ENCODE results near the gene MALRD1. TPM values are rescaled to one million over a fixed set of nuclear protein-coding genes. Genes with fewer than 3 reads are reported as not detected.

The MALRD1 gene
- total and polyA plus RNA-seq, 4 donors: 0.17 to 17.9 (median 4.1) TPM

GRCh38 chr10:19058046-19058445, 9.4 kb downstream of the MALRD1 start:
- no peak overlapping the region for H3K9ac ChIP-seq (ENCODE audit: insufficient read depth in 1 of 2, low read length in 2 of 2)
- no peak for TF ChIP-seq CTCF (IDR thresholded peaks at IDR 0.05; ENCODE audit: control extremely low read depth, extremely low read depth)
- peaks cover 0 to 2% (median 0%) of the 10 kb centered on the region in 4 donors for H3K9me3 ChIP-seq (ENCODE audit: control insufficient read depth in 4 of 4, insufficient read depth in 3 of 4, low read length in 3 of 4)
- no peak for ATAC-seq (ENCODE audit: insufficient read depth, low FRiP score)
- H3K36me3 ChIP-seq (ENCODE audit: control insufficient read depth in 4 of 4, insufficient read depth in 4 of 4, low read length in 4 of 4): no peaks in the 10 kb centered on the region
- no peak for DNase-seq
- WGBS, 2 donors: 59 to 76% methylated on average over 4 of the region's 4 CpGs
- H3K4me3 ChIP-seq: no peak overlapping the region
- H3K27ac ChIP-seq (ENCODE audit: low read depth in 1 of 2, low read length in 1 of 2): no peak overlapping the region
- H3K27me3 ChIP-seq (ENCODE audit: control insufficient read depth in 3 of 3, insufficient read depth in 3 of 3, low read length in 2 of 3): no peaks in the 10 kb centered on the region
- no peaks in the 10 kb centered on the region for H3K4me1 ChIP-seq (ENCODE audit: control insufficient read depth in 5 of 5, insufficient read depth in 5 of 5, low read length in 5 of 5)

GRCh38 chr10:19063986-19064385, 15.4 kb downstream of the MALRD1 start:
- Histone ChIP-seq H3K9me3 (ENCODE audit: control insufficient read depth in 4 of 4, insufficient read depth in 3 of 4, low read length in 3 of 4) (peaks cover 0 to 2% (median 0%) of the 10 kb centered on the region in 4 donors), H3K36me3 (ENCODE audit: control insufficient read depth in 4 of 4, insufficient read depth in 4 of 4, low read length in 4 of 4) (no peaks in the 10 kb centered on the region), H3K4me1 (ENCODE audit: control insufficient read depth in 5 of 5, insufficient read depth in 5 of 5, low read length in 5 of 5) (no peaks in the 10 kb centered on the region), H3K27ac (ENCODE audit: low read depth in 1 of 2, low read length in 1 of 2) (no peak overlapping the region), H3K27me3 (ENCODE audit: control insufficient read depth in 3 of 3, insufficient read depth in 3 of 3, low read length in 2 of 3) (no peaks in the 10 kb centered on the region), H3K9ac (ENCODE audit: insufficient read depth in 1 of 2, low read length in 2 of 2) (no peak overlapping the region), H3K4me3 (no peak overlapping the region)
- no peak for ATAC-seq (ENCODE audit: insufficient read depth, low FRiP score)
- no peak for TF ChIP-seq CTCF (IDR thresholded peaks at IDR 0.05; ENCODE audit: control extremely low read depth, extremely low read depth)
- 85 to 89% methylated on average over 6 of the region's 6 CpGs for WGBS, 2 donors
- no peak for DNase-seq

- ATAC-seq (ENCODE audit: insufficient read depth, low FRiP score): no peak
- H3K4me3 ChIP-seq: no peak overlapping the region
- no peaks in the 10 kb centered on the region for H3K9me3 ChIP-seq (ENCODE audit: control insufficient read depth in 4 of 4, insufficient read depth in 3 of 4, low read length in 3 of 4)
- no peaks in the 10 kb centered on the region for H3K36me3 ChIP-seq (ENCODE audit: control insufficient read depth in 4 of 4, insufficient read depth in 4 of 4, low read length in 4 of 4)
- peak; percentile 52 to 88 (median 80) for DNase-seq
- TF ChIP-seq CTCF (IDR thresholded peaks at IDR 0.05; ENCODE audit: control extremely low read depth, extremely low read depth): no peak
- no peaks in the 10 kb centered on the region for H3K27me3 ChIP-seq (ENCODE audit: control insufficient read depth in 3 of 3, insufficient read depth in 3 of 3, low read length in 2 of 3)
- 72 to 82% methylated on average over 7 of the region's 7 CpGs for WGBS, 2 donors
- no peak overlapping the region for H3K9ac ChIP-seq (ENCODE audit: insufficient read depth in 1 of 2, low read length in 2 of 2)
- H3K4me1 ChIP-seq (ENCODE audit: control insufficient read depth in 5 of 5, insufficient read depth in 5 of 5, low read length in 5 of 5): peaks cover 0 to 4% (median 0%) of the 10 kb centered on the region in 5 donors
- H3K27ac ChIP-seq (ENCODE audit: low read depth in 1 of 2, low read length in 1 of 2): no peak overlapping the region
Measured at GRCh38 chr10:19071946-19072345, 23.3 kb downstream of the MALRD1 start.

- H3K4me1 ChIP-seq (ENCODE audit: control insufficient read depth in 5 of 5, insufficient read depth in 5 of 5, low read length in 5 of 5): no peaks in the 10 kb centered on the region
- H3K27ac ChIP-seq (ENCODE audit: low read depth in 1 of 2, low read length in 1 of 2): no peak overlapping the region
- no peak for TF ChIP-seq CTCF (IDR thresholded peaks at IDR 0.05; ENCODE audit: control extremely low read depth, extremely low read depth)
- H3K9me3 ChIP-seq (ENCODE audit: control insufficient read depth in 4 of 4, insufficient read depth in 3 of 4, low read length in 3 of 4): no peaks in the 10 kb centered on the region
- H3K36me3 ChIP-seq (ENCODE audit: control insufficient read depth in 4 of 4, insufficient read depth in 4 of 4, low read length in 4 of 4): no peaks in the 10 kb centered on the region
- no peak for ATAC-seq (ENCODE audit: insufficient read depth, low FRiP score)
- H3K27me3 ChIP-seq (ENCODE audit: control insufficient read depth in 3 of 3, insufficient read depth in 3 of 3, low read length in 2 of 3): no peaks in the 10 kb centered on the region
- DNase-seq: no peak
- H3K4me3 ChIP-seq: no peak overlapping the region
- H3K9ac ChIP-seq (ENCODE audit: insufficient read depth in 1 of 2, low read length in 2 of 2): no peak overlapping the region
Measured at GRCh38 chr10:19077276-19077675, 28.7 kb downstream of the MALRD1 start.
